ENCODE data around the gene OTOF.

DNA sequence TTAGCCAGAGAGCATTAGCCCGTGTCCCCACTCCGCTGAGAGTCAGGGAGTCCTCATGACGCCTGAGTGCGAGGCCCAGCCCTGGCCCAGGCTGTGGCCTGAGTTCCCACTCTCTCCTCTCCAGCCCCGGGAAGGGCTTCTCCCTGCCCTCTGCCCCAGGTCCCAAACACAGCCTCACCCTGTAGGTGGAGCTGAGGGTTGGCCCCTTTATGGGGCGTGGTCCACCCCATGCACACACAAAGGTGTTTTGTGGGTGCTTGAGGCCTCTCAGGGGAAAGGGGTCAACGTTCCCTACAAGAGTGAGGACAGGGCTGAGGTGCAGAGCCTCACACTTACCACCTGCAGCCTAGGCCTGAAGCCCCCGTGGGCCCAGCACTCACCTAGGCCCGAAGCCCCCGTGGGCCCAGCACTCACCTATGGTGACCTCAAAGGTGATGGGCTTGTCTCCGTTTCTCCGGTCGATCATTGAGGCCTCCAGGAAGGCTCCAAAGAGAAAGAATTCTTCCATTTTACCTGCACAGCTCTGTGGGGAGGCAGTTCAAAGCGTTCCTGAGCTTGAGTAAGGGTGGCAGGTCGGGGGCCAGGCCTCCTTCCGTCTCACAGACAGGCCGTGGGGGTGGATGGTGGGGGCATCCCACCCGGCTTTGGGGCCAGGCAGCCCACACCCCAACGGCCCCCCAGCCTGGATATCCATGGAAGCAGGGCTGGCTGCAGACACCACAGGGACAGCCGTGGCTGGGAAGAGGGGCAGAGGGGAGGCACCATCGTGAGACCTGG, 2.1 kb upstream of the OTOF start:
- TF ChIP-seq, protein P1, sequence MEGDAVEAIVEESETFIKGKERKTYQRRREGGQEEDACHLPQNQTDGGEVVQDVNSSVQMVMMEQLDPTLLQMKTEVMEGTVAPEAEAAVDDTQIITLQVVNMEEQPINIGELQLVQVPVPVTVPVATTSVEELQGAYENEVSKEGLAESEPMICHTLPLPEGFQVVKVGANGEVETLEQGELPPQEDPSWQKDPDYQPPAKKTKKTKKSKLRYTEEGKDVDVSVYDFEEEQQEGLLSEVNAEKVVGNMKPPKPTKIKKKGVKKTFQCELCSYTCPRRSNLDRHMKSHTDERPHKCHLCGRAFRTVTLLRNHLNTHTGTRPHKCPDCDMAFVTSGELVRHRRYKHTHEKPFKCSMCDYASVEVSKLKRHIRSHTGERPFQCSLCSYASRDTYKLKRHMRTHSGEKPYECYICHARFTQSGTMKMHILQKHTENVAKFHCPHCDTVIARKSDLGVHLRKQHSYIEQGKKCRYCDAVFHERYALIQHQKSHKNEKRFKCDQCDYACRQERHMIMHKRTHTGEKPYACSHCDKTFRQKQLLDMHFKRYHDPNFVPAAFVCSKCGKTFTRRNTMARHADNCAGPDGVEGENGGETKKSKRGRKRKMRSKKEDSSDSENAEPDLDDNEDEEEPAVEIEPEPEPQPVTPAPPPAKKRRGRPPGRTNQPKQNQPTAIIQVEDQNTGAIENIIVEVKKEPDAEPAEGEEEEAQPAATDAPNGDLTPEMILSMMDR (IDR thresholded peaks at IDR 0.05 in 2 of 3, conservative IDR thresholded peaks at IDR 0.05 in 1 of 3; ENCODE audit: borderline replicate concordance in 1 of 3, insufficient read depth in 1 of 3, low read depth in 2 of 3, low read length in 2 of 3) = no peak
- TF ChIP-seq CBX3 (IDR thresholded peaks at IDR 0.05; ENCODE audit: low read depth) = no peak
- no peak for TF ChIP-seq EZH2 (IDR thresholded peaks at IDR 0.05)
- no peak for TF ChIP-seq RAD21 (IDR thresholded peaks at IDR 0.05; ENCODE audit: low read depth)
- no peak for TF ChIP-seq POLR2A (IDR thresholded peaks at IDR 0.05; ENCODE audit: borderline replicate concordance, extremely low read depth, insufficient read depth, insufficient read length)
- TF ChIP-seq SIN3A (IDR thresholded peaks at IDR 0.05; ENCODE audit: low read depth) = no peak
- no peak for TF ChIP-seq EGR1 (IDR thresholded peaks at IDR 0.05; ENCODE audit: low read depth)
- TF ChIP-seq, protein P2, sequence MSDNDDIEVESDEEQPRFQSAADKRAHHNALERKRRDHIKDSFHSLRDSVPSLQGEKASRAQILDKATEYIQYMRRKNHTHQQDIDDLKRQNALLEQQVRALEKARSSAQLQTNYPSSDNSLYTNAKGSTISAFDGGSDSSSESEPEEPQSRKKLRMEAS (IDR thresholded peaks at IDR 0.05) = no peak
- TF ChIP-seq JUND (IDR thresholded peaks at IDR 0.05) = no peak
- no peak for TF ChIP-seq SRF (IDR thresholded peaks at IDR 0.05; ENCODE audit: low read depth)
- no peak for TF ChIP-seq POLR2AphosphoS5 (IDR thresholded peaks at IDR 0.05; ENCODE audit: low read depth, low read length)

Measured in HCT116 (cell line).